GM18909 (cell line): ENCODE data around the gene DSN1.

ENCODE experiments used
- ATAC-seq: cut with Tn5 transposase; IDR thresholded peaks from one replicate; pipeline ENCODE4 v1.9.1; 2021; ENCODE audit warnings: mild to moderate bottlenecking; ENCODE audit not compliant: unreplicated experiment, poor library complexity

Gene DSN1

GRCh38 chr20:36709126-36709525 lies 64.4 kb downstream of the DSN1 start:
- ATAC-seq = no peak

GRCh38 chr20:36703530-36703929 lies 70.0 kb downstream of the DSN1 start:
- no peak for ATAC-seq
